GM18505 (cell line): ENCODE measurements around the gene TARBP1.

ENCODE experiments used
- ATAC-seq: cut with Tn5 transposase; IDR thresholded peaks from one replicate; pipeline ENCODE4 v1.9.1; 2021; ENCODE audit not compliant: unreplicated experiment
- POLR2A ChIP-seq: IDR thresholded peaks from 4 replicates; pipeline ENCODE4 v1.6.1; 2011; ENCODE audit warnings: borderline replicate concordance; ENCODE audit not compliant: insufficient read depth, insufficient read length; ENCODE audit errors: extremely low read depth

Gene TARBP1

DNA sequence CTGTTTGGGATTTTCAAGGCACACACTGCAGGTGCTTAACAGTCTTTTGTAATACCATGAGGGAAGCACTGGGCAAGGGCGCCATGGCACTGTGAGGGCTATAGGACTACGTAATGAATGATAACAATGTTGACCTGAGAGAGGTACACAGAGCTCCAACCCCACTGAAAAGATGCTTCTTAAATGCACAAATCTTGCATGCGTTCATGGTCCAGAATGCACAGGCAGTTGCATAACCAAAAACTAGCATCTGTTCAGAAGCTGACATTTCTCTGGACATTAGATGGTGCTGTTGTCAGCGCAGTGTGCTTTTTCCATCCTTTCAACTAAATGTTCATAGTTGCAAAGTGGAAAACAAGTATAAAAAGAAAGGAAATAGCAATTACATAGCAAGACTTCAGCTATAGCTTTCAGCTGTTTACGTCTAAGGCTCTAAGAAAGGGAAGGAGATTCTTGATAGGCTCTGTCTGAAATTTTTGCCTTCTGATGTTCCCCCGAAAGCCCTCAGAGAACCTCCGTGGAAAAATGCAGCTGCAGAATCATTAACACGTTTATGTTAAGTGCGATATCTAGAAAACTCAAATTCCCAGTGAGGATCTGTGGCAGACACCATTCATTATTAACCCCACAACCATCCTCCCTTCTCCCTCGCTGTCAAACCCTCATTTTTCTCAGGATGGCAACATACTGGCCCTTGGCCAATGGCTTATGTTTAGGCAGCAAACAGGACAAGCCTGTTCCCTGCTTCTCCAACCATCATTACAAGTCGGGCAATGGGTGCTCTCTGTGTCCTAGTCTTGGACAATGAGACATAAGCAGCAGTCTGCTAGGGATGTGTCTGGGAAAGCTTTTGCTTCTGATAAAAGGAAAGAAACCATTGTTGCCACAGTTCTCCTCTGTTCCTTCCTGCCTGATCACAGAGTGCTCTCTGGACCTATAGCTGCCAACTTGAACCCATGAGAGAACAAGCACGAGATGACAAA, 8.2 kb upstream of the TARBP1 start:
- ATAC-seq = no peak
- no peak for TF ChIP-seq POLR2A

- ATAC-seq = no peak
- no peak for TF ChIP-seq POLR2A
Measured at GRCh38 chr1:234484991-234485739, 6.2 kb upstream of the TARBP1 start.

DNA sequence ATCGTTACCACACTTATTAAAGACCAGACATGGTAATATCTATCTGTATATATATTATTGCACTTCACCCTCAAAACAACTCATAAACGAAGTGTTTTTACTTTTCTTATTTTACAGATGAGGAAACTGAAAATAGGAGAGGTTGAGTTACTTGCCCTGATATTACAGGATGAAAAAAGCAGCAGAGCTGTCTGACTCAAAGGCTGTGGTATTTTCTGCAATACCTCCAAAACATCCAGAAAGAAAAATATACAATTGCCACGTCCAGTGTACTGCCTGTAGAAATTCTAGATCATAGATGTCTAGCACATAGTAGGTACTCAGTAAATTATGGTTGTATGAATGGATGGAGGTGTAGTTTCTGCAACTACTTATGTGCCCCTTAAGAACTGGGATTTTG, 5.2 kb upstream of the TARBP1 start:
- ATAC-seq = no peak
- no peak for TF ChIP-seq POLR2A

GRCh38 chr1:234481771-234482170, 2.8 kb upstream of the TARBP1 start:
- no peak for TF ChIP-seq POLR2A
- no peak for ATAC-seq

DNA sequence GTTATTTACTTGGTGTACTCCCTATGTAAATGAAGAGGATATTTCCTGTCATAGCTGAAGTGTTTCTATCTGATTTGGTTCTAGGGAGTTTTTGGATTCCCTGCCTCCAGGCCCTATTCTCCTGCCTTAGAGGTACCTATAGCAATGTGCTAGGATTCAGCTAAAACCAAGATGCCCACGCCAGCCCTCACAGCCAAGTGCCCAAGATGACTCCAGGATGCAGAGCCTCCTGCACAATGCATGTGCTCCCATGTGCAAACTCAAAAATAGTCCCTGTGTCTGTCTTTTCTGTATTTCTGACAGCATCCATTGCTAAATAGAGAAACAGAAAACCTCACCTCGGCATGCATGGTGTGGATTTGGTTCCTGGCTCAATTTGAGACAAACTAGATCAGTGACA, 887 bp upstream of the TARBP1 start:
- ATAC-seq = no peak
- TF ChIP-seq POLR2A = no peak

GRCh38 chr1:234479310-234479559, 256 bp upstream of the TARBP1 start:
- ATAC-seq = no peak
- TF ChIP-seq POLR2A = no peak

- TF ChIP-seq POLR2A = peak; percentile 67
- ATAC-seq = peak; percentile 63
Measured at GRCh38 chr1:234478152-234478480, 863 bp downstream of the TARBP1 start.

DNA sequence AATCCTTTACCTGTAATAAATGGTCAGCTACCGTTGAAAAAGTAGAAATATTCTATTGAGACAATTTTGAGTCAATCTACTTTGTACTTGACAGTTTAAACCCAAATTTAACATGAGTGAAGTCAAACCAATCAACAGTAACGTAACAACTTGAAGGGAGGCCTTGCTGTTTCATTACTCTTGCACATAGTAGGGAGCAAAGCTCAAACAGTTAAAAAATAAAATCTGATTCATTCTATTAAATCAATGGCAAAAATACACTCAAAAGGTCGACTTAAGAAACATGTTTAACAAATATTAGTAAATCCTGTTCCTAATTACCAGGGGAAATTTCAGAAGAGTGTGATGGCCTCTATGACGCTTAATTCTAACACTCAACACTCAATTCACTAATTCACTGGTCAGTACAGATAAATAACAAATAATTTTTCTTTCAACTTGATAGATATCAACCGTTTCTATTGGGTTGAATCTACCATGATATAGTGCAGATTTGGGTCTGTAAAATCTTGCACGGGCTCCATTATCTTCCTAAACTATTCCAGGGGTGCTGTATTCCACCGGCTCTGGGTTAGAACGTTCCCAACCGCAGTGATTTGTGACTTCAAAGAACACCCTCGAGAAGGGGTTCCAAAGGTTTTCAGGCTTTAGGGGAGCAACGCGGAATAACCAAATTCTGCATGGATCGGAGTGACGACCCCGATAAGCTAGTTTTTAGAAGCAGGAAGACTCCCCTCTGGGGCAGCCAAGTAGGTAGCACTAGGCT, 1.4 kb downstream of the TARBP1 start:
- TF ChIP-seq POLR2A = no peak
- ATAC-seq = no peak

DNA sequence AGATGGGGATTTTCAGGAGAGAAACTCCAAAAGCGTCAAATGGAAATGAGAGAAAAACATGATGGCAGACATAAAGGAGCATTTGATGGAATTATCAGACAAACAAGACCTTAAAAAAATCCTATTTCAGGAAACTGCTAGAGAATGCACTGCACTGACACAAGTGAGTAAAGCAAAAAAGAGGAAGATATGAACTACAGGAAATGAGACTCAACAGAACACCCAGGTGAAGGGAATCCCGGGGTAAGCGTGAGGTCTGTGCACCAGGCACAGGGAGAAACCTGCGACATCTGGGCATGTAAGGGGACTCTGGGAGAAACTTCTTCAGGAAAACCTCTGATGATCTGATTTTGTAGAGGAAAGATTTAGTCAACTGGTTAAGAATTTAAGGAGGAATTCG, 2.8 kb downstream of the TARBP1 start:
- no peak for ATAC-seq
- TF ChIP-seq POLR2A = no peak

- ATAC-seq = no peak
- TF ChIP-seq POLR2A = no peak
Measured at GRCh38 chr1:234475167-234475793, 3.7 kb downstream of the TARBP1 start.

DNA sequence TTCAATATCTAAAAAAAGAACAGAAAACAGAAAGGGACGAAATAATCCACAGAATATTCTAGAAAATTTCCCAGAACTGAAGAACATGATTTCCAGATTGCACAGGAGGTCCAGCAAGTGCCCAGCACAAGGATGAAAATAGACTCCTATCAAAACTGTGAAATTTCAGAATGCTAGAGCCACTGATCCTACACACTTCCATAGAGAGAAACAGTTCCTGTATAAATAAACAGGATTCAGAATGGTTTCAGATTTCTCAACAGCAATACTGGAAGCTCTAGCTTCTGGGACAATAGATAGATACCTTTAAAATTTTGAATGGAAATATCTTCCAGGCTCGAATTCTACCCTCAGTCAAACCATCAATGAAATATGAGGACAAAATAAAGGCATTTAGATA, 4.6 kb downstream of the TARBP1 start:
- no peak for ATAC-seq

DNA sequence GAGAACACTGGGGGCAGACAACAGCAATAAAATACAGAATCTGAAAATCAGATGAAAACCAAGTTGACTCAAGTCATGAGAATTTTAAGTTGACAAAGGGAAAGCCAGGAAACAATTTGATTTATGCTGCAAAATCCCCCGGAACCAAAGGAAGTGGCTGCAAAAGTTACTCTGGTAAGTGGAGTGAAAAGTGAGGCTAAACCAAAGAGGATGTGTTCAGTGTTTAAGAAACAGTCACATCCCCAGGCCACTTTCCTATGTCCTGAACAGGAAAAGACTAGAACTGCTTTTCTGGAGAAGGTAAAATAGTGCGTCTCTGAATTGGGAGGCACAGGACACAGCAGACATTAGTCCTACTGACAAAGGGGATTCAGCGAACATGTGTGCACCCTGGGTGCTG, 5.9 kb downstream of the TARBP1 start:
- no peak for ATAC-seq
- no peak for TF ChIP-seq POLR2A

More for the DNA sequence above, 4.6 kb downstream of the TARBP1 start:
- no peak for TF ChIP-seq POLR2A

DNA sequence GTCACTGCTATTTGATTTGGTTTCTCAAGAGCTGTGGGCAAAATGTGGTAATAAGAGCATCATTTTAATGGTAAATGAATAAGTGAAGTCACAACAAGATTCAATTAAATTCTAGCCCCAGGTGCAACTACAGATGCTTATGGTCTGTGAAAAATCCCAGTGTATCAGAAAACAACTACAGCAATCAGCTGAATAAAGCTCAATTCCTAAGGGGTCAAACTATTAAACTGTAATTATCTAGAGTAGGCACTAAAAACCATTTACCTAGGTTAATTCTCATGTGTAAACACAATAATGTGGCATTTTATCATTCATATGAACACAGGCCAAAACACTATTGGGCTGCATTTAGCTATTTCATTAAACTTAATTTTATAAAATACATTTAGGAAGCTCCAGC, 9.6 kb downstream of the TARBP1 start:
- TF ChIP-seq POLR2A = no peak
- ATAC-seq = no peak

GRCh38 chr1:234468580-234468979, 10.4 kb downstream of the TARBP1 start:
- TF ChIP-seq POLR2A = no peak
- ATAC-seq = no peak

GRCh38 chr1:234467821-234468220, 11.2 kb downstream of the TARBP1 start:
- TF ChIP-seq POLR2A = no peak
- no peak for ATAC-seq
